CD4-positive, alpha-beta T cell treated with Interleukin-17A for 1 hour (primary cell): ENCODE measurements around the gene SLC2A6.

Experiments
- DNase-seq: peaks from one replicate; pipeline ENCODE4 v3.0.0-alpha.2; 2020

Gene SLC2A6

DNA sequence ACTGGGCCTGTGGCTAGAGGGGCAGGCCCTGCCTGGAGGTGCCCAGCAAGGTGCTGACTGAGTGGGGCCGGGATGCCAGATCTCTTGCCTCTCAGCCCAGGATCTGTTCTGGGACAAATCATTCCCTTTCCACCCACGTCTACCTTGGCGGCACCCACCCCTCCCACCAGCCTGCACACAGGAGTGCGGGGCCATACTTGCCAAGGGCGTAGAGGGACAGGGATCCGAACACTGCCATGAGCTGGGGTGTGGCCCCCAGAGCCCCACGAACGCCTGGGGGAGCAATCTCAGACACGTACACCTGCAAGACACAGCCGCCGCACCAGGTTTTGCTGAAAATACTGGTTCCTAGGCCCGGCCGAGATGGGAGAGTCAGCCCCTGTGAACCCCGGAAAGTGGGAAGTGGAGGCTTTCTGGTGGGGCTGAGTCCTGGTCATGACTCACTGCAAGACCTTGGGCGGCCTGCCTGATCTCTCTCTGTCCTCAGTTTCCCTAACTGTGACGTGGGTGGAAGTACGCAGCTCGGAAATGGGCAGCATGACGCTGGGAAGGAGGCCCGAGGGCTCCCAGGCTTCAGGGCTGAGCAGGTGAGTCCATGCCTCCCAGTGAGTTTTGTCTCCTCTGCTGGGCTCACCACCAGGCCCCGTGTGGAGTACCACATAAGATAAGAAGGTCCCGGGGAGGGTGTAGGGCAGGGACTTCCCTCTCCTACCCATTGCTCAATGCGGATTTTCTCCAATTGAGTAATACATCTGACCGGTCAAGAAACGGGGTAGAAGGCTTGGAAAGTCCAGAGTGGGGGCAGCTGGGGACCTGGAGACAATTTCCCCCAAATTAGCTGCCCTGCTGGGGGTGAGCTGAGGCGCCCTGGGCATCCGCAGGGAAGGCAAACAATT, 2.6 kb downstream of the SLC2A6 start:
- no peak for DNase-seq

DNA sequence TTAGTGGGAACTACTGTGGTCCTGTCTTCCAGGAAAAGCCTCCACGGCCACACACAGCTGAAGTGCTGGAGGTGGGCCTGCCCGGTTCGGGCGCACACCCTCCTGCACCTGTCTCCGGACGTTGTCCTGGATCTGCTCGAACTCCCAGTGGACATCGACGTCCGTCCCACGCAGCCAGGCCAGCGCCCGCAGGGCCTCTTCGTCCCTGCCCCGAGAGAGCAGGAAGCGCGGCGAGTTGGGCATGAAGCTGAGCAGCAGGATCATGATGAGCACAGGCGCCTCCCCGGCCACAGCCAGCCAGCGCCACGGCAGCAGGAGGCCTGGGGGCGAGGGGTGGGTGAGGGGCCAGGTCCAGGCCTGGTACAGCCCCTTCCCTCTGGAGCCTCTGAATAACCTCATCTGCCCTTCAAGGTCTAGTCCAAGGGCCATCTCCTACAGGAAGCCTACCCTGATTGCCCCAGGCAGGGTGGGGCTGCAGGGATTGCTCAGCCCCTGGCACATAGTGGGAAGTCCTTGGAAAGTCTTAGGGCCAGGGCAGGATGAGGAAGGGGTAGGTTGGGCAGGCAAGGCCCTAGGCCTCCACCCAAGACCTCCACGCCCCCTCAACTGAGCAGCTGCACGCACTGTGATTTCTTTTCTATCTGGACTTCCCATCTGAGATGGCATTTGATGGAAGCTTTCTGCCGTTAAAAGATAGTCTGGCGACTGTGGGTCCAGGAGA, 3.4 kb downstream of the SLC2A6 start:
- no peak for DNase-seq

DNA sequence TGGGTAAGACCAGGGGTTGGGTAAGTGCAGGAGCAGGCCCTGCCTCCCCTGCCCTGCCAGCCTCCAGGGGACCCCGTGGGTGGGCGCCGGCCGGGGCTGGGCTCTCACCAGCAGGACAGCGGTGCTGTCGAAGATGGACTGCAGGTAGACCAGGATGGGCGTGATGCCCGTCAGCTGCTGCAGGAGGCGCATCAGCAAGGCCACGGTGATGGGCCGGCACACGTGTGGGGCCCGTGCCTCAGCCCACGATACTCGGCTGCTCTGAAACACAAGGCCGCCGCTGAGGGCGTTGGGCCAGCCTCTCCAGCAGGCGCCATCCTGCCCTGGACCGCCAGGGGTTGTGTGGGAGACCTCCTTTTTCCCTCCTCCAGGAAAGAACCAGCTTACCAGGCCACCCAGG, 4.0 kb downstream of the SLC2A6 start:
- no peak for DNase-seq

DNA sequence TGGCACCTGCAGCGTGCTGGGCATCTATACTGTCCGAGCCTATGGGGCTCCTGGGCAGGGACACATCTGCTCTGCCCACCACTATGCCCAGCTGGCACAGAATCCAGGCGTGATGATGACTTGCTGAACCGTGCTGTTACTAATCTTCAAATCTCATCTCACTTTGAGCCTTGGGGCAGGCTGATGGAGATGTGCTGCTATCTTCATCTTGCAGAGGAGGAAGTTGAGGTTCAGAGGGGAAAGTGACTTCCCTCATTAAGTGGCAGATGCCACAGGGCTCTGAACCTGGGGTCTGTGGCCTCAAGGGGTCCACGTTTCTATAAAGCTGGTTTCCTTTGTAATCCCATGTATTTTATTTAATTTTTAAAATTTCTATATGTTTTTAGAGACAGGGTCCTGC, 4.7 kb downstream of the SLC2A6 start:
- DNase-seq = no peak

DNA sequence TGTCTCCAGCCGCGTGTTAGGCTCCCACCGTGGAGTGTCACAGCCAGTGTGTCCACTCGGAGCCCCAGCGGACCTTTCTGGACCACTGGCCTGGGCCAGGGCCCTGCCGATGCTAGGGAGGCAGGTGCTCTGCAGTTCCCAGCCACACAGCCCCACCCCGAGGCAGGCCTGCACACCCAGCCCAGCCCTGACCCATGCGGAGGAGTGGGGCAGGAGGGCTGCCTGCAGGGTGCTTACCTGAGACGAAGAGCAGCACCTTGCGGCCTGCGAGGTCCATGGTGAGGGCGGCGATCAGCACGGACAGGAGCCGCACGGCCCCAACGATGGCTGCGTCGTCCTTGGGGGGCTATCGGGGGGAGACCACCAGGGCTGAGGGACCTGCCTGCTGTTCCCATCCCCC, 5.2 kb downstream of the SLC2A6 start:
- DNase-seq = no peak

DNA sequence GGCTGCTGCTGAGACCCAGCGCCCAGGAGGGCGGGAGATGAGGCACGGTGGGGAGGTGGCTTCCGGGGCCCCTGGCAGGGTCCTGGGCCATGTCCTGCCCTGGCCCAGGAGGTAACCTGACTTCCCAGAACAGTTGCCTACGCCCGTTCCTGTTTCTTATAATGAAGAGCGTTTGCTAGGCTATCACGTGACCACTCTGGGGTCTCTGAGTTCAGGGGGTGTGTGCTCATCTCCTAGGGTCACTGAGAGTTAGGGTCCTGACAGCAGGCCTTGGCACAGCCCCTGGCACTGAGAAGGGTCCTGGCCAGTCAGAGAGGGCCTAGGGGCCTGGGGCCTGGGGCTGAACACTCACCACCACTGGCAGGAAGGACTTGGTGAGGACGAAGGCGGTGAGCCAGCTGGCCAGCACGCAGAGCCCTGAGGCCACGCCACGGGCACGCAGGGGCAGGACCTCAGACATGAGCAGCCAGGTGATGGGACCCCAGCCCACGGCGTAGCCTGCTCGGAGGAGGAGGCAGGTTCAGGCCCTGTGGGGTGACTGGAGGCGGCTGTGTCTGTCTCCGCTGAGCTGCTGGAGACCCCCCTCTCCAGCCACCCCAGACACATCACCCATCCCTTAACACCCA, 6.0 kb downstream of the SLC2A6 start:
- no peak for DNase-seq

DNA sequence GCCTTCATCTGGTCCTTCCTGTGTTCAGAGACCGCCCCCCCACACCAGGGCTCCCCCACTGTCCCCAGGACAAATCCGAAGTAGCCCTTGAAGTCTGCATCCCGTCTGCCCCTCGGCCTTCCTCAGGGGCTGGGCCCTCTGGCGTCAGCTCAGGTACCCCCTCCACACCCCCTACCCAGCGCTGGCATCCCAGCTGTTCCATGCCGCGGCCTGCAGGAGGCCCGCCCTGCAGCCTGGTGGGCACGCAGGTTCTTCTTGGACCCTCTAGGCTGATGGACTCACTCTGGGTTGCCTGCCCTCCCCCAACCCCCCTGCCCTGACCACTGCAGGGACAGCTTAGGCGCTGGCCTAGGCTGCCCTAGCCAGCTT, 6.6 kb downstream of the SLC2A6 start:
- DNase-seq = no peak

DNA sequence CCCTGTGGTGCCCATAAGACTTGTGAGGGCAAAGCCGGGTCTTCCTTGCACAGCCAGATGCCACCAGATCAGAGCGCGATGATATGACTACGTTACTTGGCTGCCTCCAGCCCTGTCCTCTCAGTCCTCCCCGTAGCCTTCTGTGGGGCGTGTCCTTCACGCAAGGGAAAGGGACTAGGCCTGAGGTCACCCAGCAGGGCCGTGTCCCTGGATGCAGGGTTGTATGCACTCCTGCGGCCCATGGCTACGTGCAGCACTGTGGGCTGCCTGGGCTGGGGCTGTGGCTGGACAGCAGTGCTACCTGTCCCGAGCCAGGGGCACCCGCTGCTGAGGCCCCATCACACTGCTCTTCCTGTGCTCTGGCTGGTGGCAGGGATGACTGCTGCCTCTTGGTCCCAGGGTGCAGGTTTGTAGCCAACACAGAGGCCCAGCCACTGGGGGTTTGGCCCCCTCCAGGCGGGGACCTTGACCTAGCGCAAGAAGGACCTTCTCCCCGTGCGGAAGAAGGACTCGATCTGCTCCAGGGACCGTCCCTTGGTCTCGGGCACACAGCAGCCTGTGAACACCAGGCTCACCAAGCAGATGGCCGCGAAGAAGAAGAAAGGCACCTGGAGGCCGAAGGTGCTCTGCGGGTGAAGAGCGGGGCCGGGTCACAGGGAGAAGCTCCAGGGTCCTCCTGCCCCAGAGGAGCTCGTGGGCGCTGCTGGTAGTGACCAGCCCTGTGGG, 7.2 kb downstream of the SLC2A6 start:
- no peak for DNase-seq

DNA sequence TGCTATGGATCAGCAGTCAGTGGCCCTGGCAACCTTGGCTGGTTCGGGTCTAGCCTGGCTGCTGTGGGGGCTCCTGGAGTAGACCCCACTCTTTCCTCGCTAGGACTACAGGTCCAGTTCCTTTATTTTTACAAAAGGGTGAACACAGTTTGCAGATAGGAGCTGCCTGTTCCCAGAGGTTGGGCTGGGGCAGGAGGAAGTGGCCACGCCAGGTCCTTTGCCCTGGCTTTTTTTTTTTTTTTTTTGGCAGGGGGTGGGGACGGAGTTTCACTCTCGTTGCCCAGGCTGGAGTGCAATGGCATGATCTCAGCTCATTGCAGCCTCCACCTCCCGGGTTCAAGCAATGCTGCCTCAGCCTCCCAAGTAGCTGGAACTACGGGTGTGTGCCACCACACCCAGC, 7.9 kb downstream of the SLC2A6 start:
- no peak for DNase-seq

DNA sequence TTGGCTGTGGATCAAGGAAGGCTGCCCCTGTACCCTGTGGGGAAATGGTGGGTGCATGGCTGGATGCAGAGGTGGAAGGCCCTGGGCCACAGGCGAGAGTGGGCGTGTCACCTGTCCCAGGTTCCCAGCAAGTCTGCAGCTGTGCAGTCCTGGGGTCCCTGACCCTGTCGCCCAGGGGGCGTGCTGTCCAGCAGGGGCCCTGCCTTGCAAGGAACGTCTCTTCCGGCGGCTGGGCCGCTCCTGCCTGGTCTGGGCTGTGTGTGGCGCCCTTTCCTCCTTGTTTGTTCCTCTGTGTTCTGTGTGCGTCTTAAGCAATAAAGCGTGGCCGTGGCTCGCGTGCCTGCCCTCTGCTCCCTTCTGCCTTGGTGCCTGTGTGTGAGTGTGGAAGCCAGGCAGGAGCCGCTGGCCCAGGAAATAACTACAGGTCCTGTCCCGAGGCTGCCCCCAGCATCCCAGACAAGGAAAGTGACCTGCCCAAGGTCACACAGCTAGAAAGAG, 8.4 kb downstream of the SLC2A6 start:
- DNase-seq = no peak

DNA sequence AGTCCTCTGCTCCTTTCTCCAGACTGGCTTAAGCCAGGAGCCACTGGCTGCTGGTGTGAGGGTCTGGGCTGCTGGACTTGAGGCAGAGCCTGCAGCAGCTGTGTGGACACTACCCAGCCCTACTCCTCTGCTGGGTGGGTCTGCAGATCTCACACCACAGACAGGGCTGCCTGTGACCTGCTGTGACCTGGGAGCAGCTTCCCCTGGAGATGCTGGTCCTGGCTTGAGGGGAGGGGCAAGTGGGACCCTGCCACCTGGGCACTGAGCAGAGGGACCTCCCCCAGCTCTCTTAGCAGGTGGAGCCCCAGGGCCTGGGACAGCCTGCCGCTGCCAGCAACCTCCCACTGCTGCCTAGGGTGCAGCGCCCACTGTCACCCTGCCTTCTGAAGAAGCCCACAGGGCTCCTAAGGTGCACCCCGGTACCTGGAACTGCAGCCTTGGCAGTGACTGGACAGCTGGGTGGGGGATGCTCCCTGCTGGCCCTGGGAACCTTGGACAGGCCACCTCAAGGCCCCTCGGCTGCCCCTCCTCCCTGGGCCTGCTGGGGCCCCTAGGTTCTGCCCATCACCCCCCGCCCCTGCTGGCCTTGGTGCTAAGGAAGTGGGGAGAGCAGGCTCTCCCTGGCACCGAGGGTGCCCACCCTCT, 10.0 kb downstream of the SLC2A6 start:
- DNase-seq = no peak

DNA sequence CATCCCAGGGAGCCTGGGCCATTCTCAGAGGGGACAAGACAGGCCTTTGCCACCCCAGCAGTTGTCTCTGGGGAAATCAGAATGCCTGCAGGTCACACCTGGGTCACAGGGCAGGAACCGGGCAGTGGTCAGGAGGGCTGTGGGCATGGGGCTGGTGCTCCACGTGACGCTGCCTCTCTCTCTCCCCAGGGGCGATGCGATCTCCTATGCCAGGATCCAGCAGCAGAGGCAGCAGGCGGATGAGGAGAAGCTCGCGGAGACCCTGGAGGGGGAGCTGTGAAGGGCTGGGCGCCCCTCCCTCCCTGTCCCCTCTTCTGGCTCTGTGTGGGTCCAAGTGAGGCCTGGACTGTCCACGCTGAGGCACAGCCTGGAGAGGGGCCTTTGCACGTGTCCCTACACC, 10.5 kb downstream of the SLC2A6 start:
- no peak for DNase-seq

DNA sequence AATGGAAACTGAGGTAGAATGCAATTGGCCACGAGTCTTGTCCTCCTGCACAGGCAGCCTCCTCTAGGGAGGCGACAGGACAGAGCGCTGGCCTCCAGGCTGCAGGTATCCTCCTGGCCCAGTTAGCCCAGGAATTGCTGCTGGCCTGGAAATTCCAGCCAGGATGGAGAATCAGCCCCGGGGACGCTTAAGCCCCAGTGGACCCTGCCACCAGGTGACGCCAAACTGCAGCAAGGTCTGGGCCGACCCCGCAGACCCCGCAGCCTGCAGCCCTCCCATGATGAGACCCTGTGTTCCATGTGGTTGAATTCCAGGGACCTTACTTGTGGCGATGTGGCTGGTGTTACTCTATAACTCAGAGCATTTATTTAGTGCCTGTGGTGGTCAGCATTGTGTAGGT, 11.8 kb downstream of the SLC2A6 start:
- DNase-seq = no peak

DNA sequence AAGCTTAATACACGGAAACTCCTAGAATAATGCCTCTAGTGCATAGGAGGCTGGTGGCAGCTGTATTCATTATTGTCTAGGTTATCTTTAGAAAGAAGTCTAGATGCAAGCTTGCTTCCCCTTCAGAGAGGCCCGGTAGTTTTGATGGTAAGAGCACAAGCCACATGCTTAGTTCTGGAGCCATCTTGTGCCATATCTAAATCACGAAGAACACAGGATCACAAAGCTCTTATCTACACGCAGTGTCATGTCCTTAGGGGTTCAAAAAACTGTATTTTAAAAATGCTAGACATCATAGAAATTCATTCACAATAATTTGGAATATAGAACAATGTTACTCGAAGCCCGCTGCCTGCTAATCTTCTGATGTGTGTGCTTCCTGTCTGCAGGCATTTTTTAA, 12.9 kb downstream of the SLC2A6 start:
- no peak for DNase-seq

DNA sequence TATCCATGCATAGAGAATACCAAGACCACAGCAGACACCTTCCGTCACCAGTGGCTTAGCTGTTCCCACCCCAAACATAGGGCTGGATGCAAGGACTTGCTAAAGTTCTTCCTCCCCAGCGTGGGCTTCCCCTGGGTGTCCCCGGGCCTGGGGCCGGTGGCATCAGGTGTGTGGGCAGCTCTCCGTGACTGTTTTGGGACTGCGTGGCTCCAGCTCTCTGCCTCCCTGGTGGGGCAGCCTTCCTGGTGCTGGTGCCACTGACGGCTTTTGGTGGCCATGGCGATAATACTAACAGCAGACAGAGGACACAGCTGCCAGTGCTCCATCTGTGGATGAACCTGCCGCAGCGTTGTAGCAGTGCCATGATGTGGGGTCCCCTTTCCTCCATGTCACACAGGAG, 14.3 kb downstream of the SLC2A6 start:
- DNase-seq = no peak

DNA sequence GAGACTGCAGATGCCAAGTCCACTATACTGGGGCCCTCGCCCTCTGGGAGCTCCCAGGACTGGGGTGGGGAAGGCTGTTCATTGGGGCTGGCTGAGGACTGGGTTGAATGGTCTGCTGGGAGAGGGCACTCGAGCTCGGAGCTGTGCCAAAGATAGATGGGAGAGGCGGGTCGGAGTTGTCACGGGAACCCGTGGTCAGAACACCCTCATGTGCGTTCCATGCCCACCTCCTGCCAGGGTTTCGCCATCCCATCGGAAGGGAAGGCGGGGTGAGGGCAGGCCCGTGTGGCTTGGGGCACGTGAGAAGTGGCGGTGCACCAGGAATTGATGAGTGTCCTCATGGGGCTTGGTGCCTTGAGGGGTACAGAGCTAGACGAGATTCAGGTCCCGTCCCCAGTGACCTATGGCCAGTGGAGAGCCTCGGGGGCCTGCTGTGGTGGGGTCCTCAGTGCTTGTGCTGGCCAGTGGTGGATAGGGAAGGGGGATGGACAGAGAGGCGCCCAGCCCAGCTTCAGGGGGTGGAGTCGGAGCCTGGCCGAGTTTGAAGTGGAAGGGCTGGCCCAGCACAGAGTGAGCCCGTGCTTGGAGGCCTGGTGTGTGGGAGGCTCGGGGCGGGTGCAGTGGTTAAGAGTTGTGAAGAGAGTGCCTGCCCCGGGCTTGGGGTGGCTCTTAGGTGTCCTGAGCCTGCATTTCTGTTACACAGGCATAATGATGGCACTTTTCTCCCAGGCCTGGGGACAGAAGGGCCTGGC, 14.9 kb downstream of the SLC2A6 start:
- DNase-seq = no peak

DNA sequence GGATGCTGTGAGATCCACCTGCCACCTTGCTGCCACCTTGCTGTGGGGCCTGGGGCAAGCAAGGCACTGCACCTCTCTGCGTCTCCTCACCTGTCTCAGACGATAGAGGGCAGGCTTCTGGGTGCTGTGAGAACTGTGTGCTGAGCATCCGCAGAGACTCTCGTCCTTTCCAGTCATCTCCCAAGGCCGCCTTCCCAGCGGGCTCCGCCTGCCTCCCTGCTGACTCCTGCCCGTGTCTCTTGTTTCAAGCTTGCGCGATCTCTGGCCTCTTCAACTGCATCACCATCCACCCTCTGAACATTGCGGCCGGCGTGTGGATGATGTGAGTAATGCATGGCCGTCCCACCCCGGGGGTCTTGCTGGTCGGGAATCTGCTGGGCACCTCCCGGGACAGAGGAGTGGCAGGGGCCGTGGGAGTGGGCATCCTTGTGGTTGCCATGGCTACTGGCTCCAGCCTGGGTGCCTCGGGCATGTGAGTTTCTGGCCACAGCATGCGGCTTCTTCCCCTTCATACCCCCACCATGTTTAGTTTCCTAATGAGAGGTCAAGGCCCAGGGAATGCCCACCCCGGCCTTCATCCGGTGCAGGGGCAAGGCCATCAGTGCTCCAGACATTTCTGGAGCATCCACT, 15.6 kb downstream of the SLC2A6 start:
- no peak for DNase-seq

DNA sequence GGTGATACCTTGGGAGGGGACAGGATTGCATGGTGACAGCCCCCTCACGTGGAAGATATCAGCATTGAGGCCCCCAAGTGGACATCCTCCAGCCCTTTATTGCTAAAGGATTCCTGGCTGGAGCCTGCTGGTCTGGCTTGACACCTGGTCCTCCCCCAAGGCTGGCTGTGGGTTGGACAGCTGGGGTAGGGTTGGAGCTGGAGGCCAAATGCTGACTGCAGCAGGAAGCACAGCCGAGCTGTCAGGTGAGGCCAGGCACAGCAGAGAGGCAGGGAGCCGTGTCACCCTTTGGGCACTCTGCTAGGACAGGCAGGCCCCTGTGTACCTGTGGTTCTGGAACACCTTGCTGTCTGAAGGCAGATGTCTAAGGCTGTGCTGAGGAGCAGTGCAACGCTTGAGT, 16.9 kb downstream of the SLC2A6 start:
- no peak for DNase-seq

DNA sequence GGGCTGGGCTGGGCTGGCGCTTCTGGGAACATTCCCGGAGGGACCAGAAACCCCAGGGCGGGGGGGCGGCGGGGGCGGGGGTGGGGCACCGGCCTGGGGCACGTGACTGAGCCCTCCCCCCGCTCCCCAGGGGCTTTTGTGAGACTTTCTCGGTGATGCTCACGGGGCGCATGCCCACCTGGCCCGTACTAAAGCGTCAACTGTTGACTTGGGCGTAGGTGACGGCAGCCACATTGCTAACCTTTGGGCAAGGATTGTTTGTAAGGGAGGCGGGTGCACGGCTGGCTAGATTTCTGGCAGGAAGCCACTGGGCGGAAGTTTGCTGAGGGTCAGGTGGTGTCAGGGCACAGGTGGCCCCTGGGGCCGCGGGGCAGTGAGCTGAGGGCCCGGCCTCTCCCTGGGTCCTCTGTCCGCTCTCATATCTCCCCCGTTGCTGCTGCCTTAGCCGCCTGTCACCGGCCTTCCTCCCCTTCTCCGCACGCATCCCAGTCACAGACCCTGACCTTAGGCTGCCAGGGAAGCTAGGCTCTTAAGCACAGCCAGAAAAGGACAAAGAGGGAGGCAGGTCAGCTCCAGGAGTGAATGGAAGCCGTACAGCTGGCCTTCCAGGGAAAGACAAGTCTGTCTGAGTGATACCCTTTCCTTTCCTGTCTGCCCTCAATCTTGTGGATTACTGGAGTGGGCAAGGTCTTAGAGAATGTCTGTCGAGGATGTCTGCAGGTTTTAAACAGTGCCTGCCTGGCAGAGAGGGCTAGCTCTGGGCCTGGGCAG, 18.3 kb downstream of the SLC2A6 start:
- DNase-seq = peak; percentile 62
